Neuronal stem cell (in vitro differentiated cells): ENCODE data around the gene ADSS1.
A peak's percentile ranks its signal among the peaks of the same experiment; 100 is the strongest.
"Not testable (repeated sequence)": the region's sequence is repeated elsewhere in the genome, so short reads cannot be mapped to it uniquely, and the experiment has no call there.

ENCODE experiments used
- DNase-seq: peaks from one replicate; pipeline ENCODE4 v3.0.0-alpha.2; 2013; ENCODE audit warnings: low spot score
- H2AFZ ChIP-seq: one replicate; pipeline ENCODE4 v1.6.1; 2013; ENCODE audit warnings: mild to moderate bottlenecking, low read length, inconsistent platforms
- H2AK5ac ChIP-seq: 2 replicates; pipeline ENCODE4 v1.6.1; 2013; ENCODE audit warnings: low read depth, mild to moderate bottlenecking, inconsistent platforms, low read length, moderate library complexity, mixed read lengths
- H2BK120ac ChIP-seq: 2 replicates; pipeline ENCODE4 v1.6.1; 2013; ENCODE audit warnings: low read depth, mild to moderate bottlenecking, inconsistent platforms, low read length, moderate library complexity, mixed read lengths
- H2BK12ac ChIP-seq: one replicate; pipeline ENCODE4 v1.6.1; 2013; ENCODE audit warnings: low read length, inconsistent platforms
- H2BK15ac ChIP-seq: 2 replicates; pipeline ENCODE4 v1.6.1; 2013; ENCODE audit warnings: mild to moderate bottlenecking, low read length, inconsistent platforms, mixed read lengths
- H2BK5ac ChIP-seq: one replicate; pipeline ENCODE4 v1.6.1; 2013; ENCODE audit warnings: inconsistent platforms, mild to moderate bottlenecking, low read length, moderate library complexity
- H3K14ac ChIP-seq: one replicate; pipeline ENCODE4 v1.6.1; 2013; ENCODE audit warnings: low read length, inconsistent platforms
- H3K18ac ChIP-seq: 2 replicates; pipeline ENCODE4 v1.6.1; 2013; ENCODE audit warnings: low read length, inconsistent platforms
- H3K23ac ChIP-seq: 2 replicates; pipeline ENCODE4 v1.6.1; 2013; ENCODE audit warnings: low read depth, mild to moderate bottlenecking, mixed read lengths, low read length, inconsistent platforms; ENCODE audit not compliant: poor library complexity
- H3K27ac ChIP-seq: replicated peaks from 3 replicates; pipeline ENCODE4 v1.5.1; 2013; ENCODE audit warnings: low read length, inconsistent platforms
- H3K27me3 ChIP-seq, 3 experiments: 2 replicates each; pipeline ENCODE4 v1.6.1; 2013; ENCODE audit warnings: low read length in 3 of 3, mild to moderate bottlenecking in 2 of 3, inconsistent platforms in 1 of 3, low read depth in 1 of 3, mixed read lengths in 1 of 3, moderate library complexity in 1 of 3; ENCODE audit not compliant: control insufficient read depth in 3 of 3, insufficient read depth in 3 of 3
- H3K36me3 ChIP-seq, 2 donors: replicated peaks in 1 of 2; 2 replicates each; pipeline ENCODE4 v1.6.1; 2013; ENCODE audit warnings: low read length in 2 of 2; ENCODE audit not compliant: control insufficient read depth in 2 of 2, insufficient read depth in 2 of 2
- H3K4ac ChIP-seq: 2 replicates; pipeline ENCODE4 v1.6.1; 2013; ENCODE audit warnings: inconsistent platforms, mild to moderate bottlenecking, low read length, moderate library complexity
- H3K4me1 ChIP-seq, 2 donors: 1 replicate in 1 of 2; 2 replicates in 1 of 2; pipeline ENCODE4 v1.6.1; 2013; ENCODE audit warnings: low read length in 2 of 2, low read depth in 1 of 2; ENCODE audit not compliant: control insufficient read depth in 2 of 2, insufficient read depth in 1 of 2
- H3K4me2 ChIP-seq: one replicate; pipeline ENCODE4 v1.6.1; 2013; ENCODE audit warnings: mild to moderate bottlenecking, low read length, inconsistent platforms; ENCODE audit not compliant: insufficient read depth, poor library complexity, severe bottlenecking
- H3K4me3 ChIP-seq, 2 donors: 2 replicates each; pipeline ENCODE4 v1.5.1; 2013; ENCODE audit warnings: low read length in 2 of 2, mild to moderate bottlenecking in 2 of 2, inconsistent platforms in 1 of 2, moderate library complexity in 1 of 2
- H3K79me1 ChIP-seq: one replicate; pipeline ENCODE4 v1.6.1; 2013; ENCODE audit warnings: low read depth, mild to moderate bottlenecking, inconsistent platforms, low read length, moderate library complexity
- H3K9ac ChIP-seq: one replicate; pipeline ENCODE4 v1.6.1; 2013; ENCODE audit warnings: mild to moderate bottlenecking, low read depth, low read length, inconsistent platforms; ENCODE audit not compliant: poor library complexity
- H3K9me3 ChIP-seq, 2 donors: replicated peaks in 1 of 2; 2 replicates each; pipeline versions ENCODE3 to v1.6.1; 2013; ENCODE audit warnings: low read length in 2 of 2, mild to moderate bottlenecking in 2 of 2, inconsistent platforms in 1 of 2, low read depth in 1 of 2, mixed read lengths in 1 of 2, moderate library complexity in 1 of 2; ENCODE audit not compliant: control insufficient read depth in 2 of 2, insufficient read depth in 1 of 2
- H4K8ac ChIP-seq: one replicate; pipeline ENCODE4 v1.6.1; 2013; ENCODE audit warnings: low read depth, mild to moderate bottlenecking, inconsistent platforms, low read length, moderate library complexity
- H4K91ac ChIP-seq: one replicate; pipeline ENCODE4 v1.6.1; 2013; ENCODE audit warnings: low read length, low read depth, mild to moderate bottlenecking, inconsistent platforms; ENCODE audit not compliant: poor library complexity
- WGBS, 2 donors: extraction: QIAGEN DNeasy Blood & Tissue Kit; methylation state at CpG; one replicate each; pipeline ENCODE4 v1.1.7; 2013; ENCODE audit warnings: missing lambda C conversion rate in 2 of 2, mixed read lengths in 1 of 2; ENCODE audit not compliant: insufficient read length in 2 of 2, insufficient replicate concordance in 1 of 2; ENCODE audit errors: extremely low coverage in 2 of 2; 5-methylcytosine and 5-hydroxymethylcytosine counted together

ADSS1 gene

DNA sequence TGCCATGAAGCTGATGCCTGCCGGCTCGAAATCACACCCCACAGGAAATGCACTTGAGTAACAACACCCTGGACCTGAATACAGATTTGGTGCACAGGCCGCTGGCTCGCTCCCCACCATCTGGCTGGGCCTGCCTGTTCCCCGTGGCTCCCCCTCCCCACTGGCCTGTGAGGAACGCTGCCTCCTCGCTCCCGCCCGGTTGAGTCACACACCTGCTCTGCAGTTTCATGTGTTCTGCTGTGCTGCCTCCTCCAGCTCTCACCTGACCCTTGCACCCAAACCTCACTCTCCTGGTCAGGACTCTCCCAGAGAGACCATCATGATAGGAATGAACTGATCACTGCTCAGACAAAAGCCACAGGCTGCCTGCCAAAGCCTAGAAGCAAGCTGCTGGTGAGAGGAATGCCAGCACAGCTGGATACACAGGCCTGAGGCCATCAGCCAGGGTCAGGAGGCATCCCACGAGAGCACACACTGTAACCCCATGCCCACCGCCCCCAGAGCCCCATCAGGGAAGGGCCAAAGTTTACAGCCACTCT, 25.2 kb downstream of the ADSS1 start:
- WGBS, 2 donors, result no CpG with 5 or more reads among the region's 11 CpGs
- no peak overlapping the region for H2AFZ ChIP-seq
- no peak overlapping the region for H3K23ac ChIP-seq
- no peak overlapping the region for H2AK5ac ChIP-seq
- peak overlapping the region; percentile 3 for H3K18ac ChIP-seq
- peak overlapping the region; percentile 1 for H2BK5ac ChIP-seq
- no peak overlapping the region for H2BK12ac ChIP-seq
- H2BK15ac ChIP-seq, result no peak overlapping the region
- no peak overlapping the region for H4K8ac ChIP-seq
- H3K4me3 ChIP-seq, result no peak overlapping the region
- H2BK120ac ChIP-seq, result no peak overlapping the region
- no peak overlapping the region for H4K91ac ChIP-seq
- H3K79me1 ChIP-seq, result peaks cover 8% of the 10 kb centered on the region
- H3K14ac ChIP-seq, result no peak overlapping the region
- peaks cover 4 to 5% of the 10 kb centered on the region in 2 donors for H3K36me3 ChIP-seq
- H3K27ac ChIP-seq, result no peak overlapping the region
- H3K4me2 ChIP-seq, result no peak overlapping the region
- no peak overlapping the region for H3K9ac ChIP-seq
- H3K4ac ChIP-seq, result no peak overlapping the region
- H3K9me3 ChIP-seq, result peaks cover 14 to 20% of the 10 kb centered on the region in 2 donors
- no peak for DNase-seq
- H3K4me1 ChIP-seq, result peaks cover 16 to 22% of the 10 kb centered on the region in 2 donors
- no peaks in the 10 kb centered on the region for H3K27me3 ChIP-seq

DNA sequence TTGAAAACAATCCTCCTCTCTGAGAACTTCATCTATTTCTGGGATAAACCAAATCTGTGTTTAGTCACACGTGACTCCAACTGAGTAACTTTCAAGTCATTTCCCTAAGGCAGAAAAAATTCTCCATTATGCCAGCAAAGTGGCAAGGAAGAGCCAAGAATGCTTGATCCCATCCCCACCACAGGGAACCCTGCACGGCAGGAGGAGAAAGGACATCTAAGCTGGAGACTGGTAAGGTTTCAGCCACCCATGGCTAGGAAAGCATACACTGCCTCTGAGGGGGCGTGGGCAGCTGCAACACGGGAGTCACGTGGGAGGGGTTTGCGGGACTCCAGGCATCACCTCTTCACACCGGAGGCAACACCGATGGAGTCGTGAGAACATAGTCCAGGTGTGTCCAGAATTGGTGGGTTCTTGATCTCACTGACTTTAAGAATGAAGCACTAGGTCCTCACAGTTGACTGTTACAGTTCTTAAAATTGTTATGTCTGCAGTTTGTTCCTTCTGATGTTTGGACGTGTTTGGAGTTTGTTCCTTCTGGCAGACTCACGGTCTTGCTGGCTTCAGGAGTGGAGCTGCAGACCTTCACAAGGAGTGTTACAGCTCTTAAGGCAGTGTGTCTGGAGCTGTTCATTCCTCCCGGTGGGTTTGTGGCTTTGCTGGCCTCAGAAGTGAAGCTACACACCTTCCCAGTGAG, 26.2 kb downstream of the ADSS1 start:
- Histone ChIP-seq H2BK120ac (no peak overlapping the region), H2BK12ac (no peak overlapping the region), H3K36me3 (peaks cover 1 to 15% of the 10 kb centered on the region in 2 donors), H2BK15ac (no peak overlapping the region), H3K27me3 (no peaks in the 10 kb centered on the region), H3K4me1 (peaks cover 12 to 23% of the 10 kb centered on the region in 2 donors), H2AK5ac (no peak overlapping the region), H3K14ac (no peak overlapping the region), H3K18ac (no peak overlapping the region), H2BK5ac (no peak overlapping the region), H3K9me3 (peaks cover 14 to 20% of the 10 kb centered on the region in 2 donors), H3K23ac (no peak overlapping the region), H3K4me3 (no peak overlapping the region), H4K8ac (no peak overlapping the region), H3K4me2 (no peak overlapping the region), H2AFZ (no peak overlapping the region), H3K27ac (no peak overlapping the region), H4K91ac (no peak overlapping the region), H3K4ac (no peak overlapping the region), H3K9ac (no peak overlapping the region), H3K79me1 (peaks cover 15% of the 10 kb centered on the region)
- DNase-seq, result no peak
- no CpG with 5 or more reads among the region's 12 CpGs for WGBS, 2 donors

DNA sequence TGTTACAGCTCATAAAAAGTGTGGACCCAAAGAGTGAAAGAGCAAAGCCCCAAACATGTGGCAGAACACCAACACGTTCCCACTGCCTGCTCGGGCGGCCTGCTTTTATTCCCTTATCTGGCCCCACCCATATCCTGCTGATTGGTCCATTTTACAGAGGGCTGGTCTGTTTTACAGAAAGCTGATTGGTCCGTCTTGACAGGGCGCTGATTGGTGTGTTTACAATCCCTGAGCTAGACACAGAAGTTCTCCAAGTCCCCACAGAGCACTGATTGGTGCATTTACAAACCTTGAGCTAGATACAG, 26.7 kb downstream of the ADSS1 start:
- H3K27me3 ChIP-seq, H3K9ac ChIP-seq, H3K23ac ChIP-seq, H4K8ac ChIP-seq, H3K4me3 ChIP-seq, H3K27ac ChIP-seq, H3K4me2 ChIP-seq, H3K4ac ChIP-seq, H3K14ac ChIP-seq, DNase-seq, H2AFZ ChIP-seq, H2BK12ac ChIP-seq, H2AK5ac ChIP-seq, H3K18ac ChIP-seq, H2BK5ac ChIP-seq, H4K91ac ChIP-seq, H2BK15ac ChIP-seq, H2BK120ac ChIP-seq: not testable (repeated sequence)
- H3K79me1 ChIP-seq, result peaks cover 17% of the 10 kb centered on the region
- whole genome bisulfite sequencing, 2 donors, result no CpG with 5 or more reads among the region's 5 CpGs
- peaks cover 5 to 19% of the 10 kb centered on the region in 2 donors for H3K36me3 ChIP-seq
- H3K9me3 ChIP-seq, result peaks cover 14 to 20% of the 10 kb centered on the region in 2 donors
- peaks cover 12 to 23% of the 10 kb centered on the region in 2 donors for H3K4me1 ChIP-seq

DNA sequence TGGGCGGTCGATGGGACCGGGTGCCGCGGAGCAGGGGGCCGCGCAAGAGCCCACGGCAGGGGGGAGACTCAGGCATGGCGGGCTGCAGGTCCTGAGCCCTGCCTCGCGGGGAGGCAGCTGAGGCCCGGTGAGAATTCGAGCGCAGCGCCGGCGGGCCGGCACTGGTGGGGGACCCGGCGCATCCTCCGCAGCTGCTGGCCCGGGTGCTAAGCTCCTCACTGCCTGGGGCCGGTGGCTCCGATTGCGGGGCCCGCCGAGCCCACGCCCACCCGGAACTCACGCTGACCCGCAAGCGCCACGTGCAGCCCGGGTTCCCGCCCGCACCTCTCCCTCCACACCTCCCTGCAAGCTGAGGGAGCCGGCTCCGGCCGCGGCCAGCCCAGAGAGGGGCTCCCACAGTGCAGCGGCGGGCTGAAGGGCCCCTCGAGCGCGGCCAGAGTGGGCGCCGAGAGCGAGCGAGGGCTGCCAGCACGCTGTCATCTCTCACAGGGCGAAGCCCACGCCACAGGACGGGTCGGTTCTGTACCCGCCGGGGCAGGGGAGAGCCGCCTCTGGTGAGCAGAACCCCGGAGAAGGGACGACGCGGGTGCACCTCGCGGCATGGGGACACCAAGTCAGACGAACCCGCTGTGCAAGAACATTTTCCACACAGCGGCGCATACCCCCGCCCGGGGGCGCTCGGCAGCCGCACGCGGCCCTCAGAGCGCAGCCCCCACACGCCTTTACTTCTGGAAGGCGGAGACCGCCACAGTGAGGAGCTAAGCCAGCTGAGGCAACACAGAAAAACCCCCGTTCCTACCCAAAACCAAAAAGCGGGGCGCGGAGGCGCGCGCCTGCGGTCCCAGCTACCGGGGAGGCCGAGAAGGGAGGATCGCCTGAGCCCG, 27.8 kb downstream of the ADSS1 start:
- H4K8ac ChIP-seq, result no peak overlapping the region
- peaks cover 22% of the 10 kb centered on the region for H3K79me1 ChIP-seq
- H3K9me3 ChIP-seq, result peaks cover 14 to 20% of the 10 kb centered on the region in 2 donors
- H3K14ac ChIP-seq, result no peak overlapping the region
- H3K36me3 ChIP-seq, result peaks cover 16 to 27% of the 10 kb centered on the region in 2 donors
- H3K27ac ChIP-seq, result peak overlapping the region; percentile 93
- H3K4me3 ChIP-seq, result peak overlapping the region; percentile 75 to 100
- peak overlapping the region; percentile 92 for H3K18ac ChIP-seq
- H3K27me3 ChIP-seq, result no peaks in the 10 kb centered on the region
- peak overlapping the region; percentile 98 for H3K4ac ChIP-seq
- peak overlapping the region; percentile 81 for H2BK120ac ChIP-seq
- DNase-seq, result no peak
- peaks cover 12 to 23% of the 10 kb centered on the region in 2 donors for H3K4me1 ChIP-seq
- H4K91ac ChIP-seq, result peak overlapping the region; percentile 34
- H2BK12ac ChIP-seq, result no peak overlapping the region
- peak overlapping the region; percentile 91 for H3K9ac ChIP-seq
- peak overlapping the region; percentile 96 for H2AK5ac ChIP-seq
- H3K4me2 ChIP-seq, result peak overlapping the region; percentile 56
- no CpG with 5 or more reads among the region's 90 CpGs for WGBS, 2 donors
- H3K23ac ChIP-seq, result no peak overlapping the region
- H2BK15ac ChIP-seq, result peak overlapping the region; percentile 98
- peak overlapping the region; percentile 87 for H2AFZ ChIP-seq
- H2BK5ac ChIP-seq, result peak overlapping the region; percentile 89
